ENCODE measurements around the gene SLC6A17. TPM values are rescaled to one million over a fixed set of nuclear protein-coding genes. Genes with fewer than 3 reads are reported as not detected.

Gene SLC6A17
- total and polyA plus RNA-seq, 9 donors, result 0.03 to 0.15 (median 0.05) TPM; not detected in 3

- Histone ChIP-seq H3K9me3 (no peaks in the 10 kb centered on the region), H3K27me3 (no peaks in the 10 kb centered on the region), H3K27ac (no peak overlapping the region), H3K4me1 (ENCODE audit: insufficient read depth) (no peaks in the 10 kb centered on the region), H3K4me3 (no peak overlapping the region), H3K36me3 (no peaks in the 10 kb centered on the region)
- intact Hi-C loops (cut with DNase I), result no loop called here
- WGBS, 3 donors, result 44 to 59% (median 44%) methylated on average over 13 of the region's 13 CpGs
- no peak for TF ChIP-seq CTCF (IDR thresholded peaks at IDR 0.05)
- TF ChIP-seq EP300 (IDR thresholded peaks at IDR 0.05), result no peak
- no peak for TF ChIP-seq POLR2A (IDR thresholded peaks at IDR 0.05)
- no peak for DNase-seq
Observed at GRCh38 chr1:110170766-110171733, 20.8 kb downstream of the SLC6A17 start.

- H3K9me3 ChIP-seq, result no peaks in the 10 kb centered on the region
- intact Hi-C loops (cut with DNase I), result no loop called here
- WGBS, 3 donors, result 77 to 87% (median 78%) methylated on average over 10 of the region's 10 CpGs
Observed at GRCh38 chr1:110172001-110172400, 21.7 kb downstream of the SLC6A17 start.

GRCh38 chr1:110173466-110174105 lies 23.3 kb downstream of the SLC6A17 start:
- intact Hi-C loops (cut with DNase I), result no loop called here
- H3K4me1 ChIP-seq (ENCODE audit: insufficient read depth), result no peaks in the 10 kb centered on the region
- H3K27ac ChIP-seq, result no peak overlapping the region
- no peaks in the 10 kb centered on the region for H3K9me3 ChIP-seq
- no peak for DNase-seq
- H3K4me3 ChIP-seq, result no peak overlapping the region
- 51 to 56% (median 56%) methylated on average over 15 of the region's 15 CpGs for WGBS, 3 donors
- no peaks in the 10 kb centered on the region for H3K36me3 ChIP-seq
- TF ChIP-seq EP300 (IDR thresholded peaks at IDR 0.05) (no peak), POLR2A (IDR thresholded peaks at IDR 0.05) (no peak), CTCF (IDR thresholded peaks at IDR 0.05) (no peak)
- H3K27me3 ChIP-seq, result no peaks in the 10 kb centered on the region

More at GRCh38 chr1:110172001-110172400, 21.7 kb downstream of the SLC6A17 start:
- TF ChIP-seq CTCF (IDR thresholded peaks at IDR 0.05), result no peak
- no peak for TF ChIP-seq EP300 (IDR thresholded peaks at IDR 0.05)
- TF ChIP-seq POLR2A (IDR thresholded peaks at IDR 0.05), result no peak
- H3K27ac ChIP-seq, result no peak overlapping the region
- H3K4me3 ChIP-seq, result no peak overlapping the region
- no peaks in the 10 kb centered on the region for H3K36me3 ChIP-seq
- DNase-seq, result no peak
- no peaks in the 10 kb centered on the region for H3K4me1 ChIP-seq (ENCODE audit: insufficient read depth)
- H3K27me3 ChIP-seq, result no peaks in the 10 kb centered on the region

- whole genome bisulfite sequencing, 3 donors, result 42 to 58% (median 43%) methylated on average over 2 of the region's 2 CpGs
- Histone ChIP-seq H3K9me3 (no peaks in the 10 kb centered on the region), H3K27ac (no peak overlapping the region), H3K4me1 (ENCODE audit: insufficient read depth) (no peaks in the 10 kb centered on the region), H3K36me3 (no peaks in the 10 kb centered on the region), H3K4me3 (no peak overlapping the region), H3K27me3 (no peaks in the 10 kb centered on the region)
- intact Hi-C loops (cut with DNase I), result no loop called here
- TF ChIP-seq CTCF (IDR thresholded peaks at IDR 0.05) (no peak), POLR2A (IDR thresholded peaks at IDR 0.05) (no peak), EP300 (IDR thresholded peaks at IDR 0.05) (no peak)
- DNase-seq, result no peak
Observed at GRCh38 chr1:110174961-110175360, 24.7 kb downstream of the SLC6A17 start.
